Activated CD4-positive, CD25-positive, alpha-beta regulatory T cell (primary cell): ENCODE data around the gene FAU.

Source experiments
- DNase-seq, 4 experiments: peaks; one replicate each; lab custom pipeline; 2025; lab: John Stamatoyannopoulos, UW

Gene FAU

GRCh38 chr11:65107751-65108468 is 14.0 kb downstream of the FAU start:
- no peak for DNase-seq

- no peak for DNase-seq
Observed at GRCh38 chr11:65107078-65107477, 14.9 kb downstream of the FAU start.

GRCh38 chr11:65104628-65105027 is 17.3 kb downstream of the FAU start:
- DNase-seq, result no peak

GRCh38 chr11:65103476-65103875 is 18.5 kb downstream of the FAU start:
- DNase-seq, result no peak

- DNase-seq, result no peak
Observed at GRCh38 chr11:65102142-65103095, 19.5 kb downstream of the FAU start.

- no peak for DNase-seq
Observed at GRCh38 chr11:65100674-65101350, 21.1 kb downstream of the FAU start.

GRCh38 chr11:65096926-65097325 is 25.0 kb downstream of the FAU start:
- DNase-seq, result no peak

- DNase-seq, result peak; percentile 61 to 75 (median 68)
Observed at GRCh38 chr11:65095974-65096806, 25.7 kb downstream of the FAU start, which contains the start of gene VPS51. Gene VPS51 (plus strand): TSS chr11:65096214. CDS start chr11:65096251, 37 bp downstream.

- DNase-seq, result no peak
Observed at GRCh38 chr11:65095427-65095826, 26.5 kb downstream of the FAU start.

- DNase-seq, result no peak
Observed at GRCh38 chr11:65090628-65091027, 31.3 kb downstream of the FAU start.

GRCh38 chr11:65089621-65090020 is 32.3 kb downstream of the FAU start:
- DNase-seq, result no peak

- no peak for DNase-seq
Observed at GRCh38 chr11:65087827-65088226, 34.1 kb downstream of the FAU start.

- DNase-seq, result no peak
Observed at GRCh38 chr11:65087216-65087615, 34.7 kb downstream of the FAU start.

- DNase-seq, result no peak
Observed at GRCh38 chr11:65086809-65087208, 35.1 kb downstream of the FAU start.

GRCh38 chr11:65085446-65085845 is 36.5 kb downstream of the FAU start:
- DNase-seq, result no peak

GRCh38 chr11:65084598-65085375 is 37.1 kb downstream of the FAU start:
- no peak for DNase-seq

GRCh38 chr11:65083834-65084597 is 37.9 kb downstream of the FAU start, which contains the start of the genes CDCA5 and ZFPL1:
Gene CDCA5 (minus strand): TSS chr11:65084040. CDS start chr11:65083978, 62 bp downstream.
Gene ZFPL1 (plus strand): TSS chr11:65084222. CDS start chr11:65084699, 477 bp downstream.
- peak; percentile 88 to 96 (median 92) for DNase-seq

GRCh38 chr11:65083134-65083833 is 38.6 kb downstream of the FAU start:
- DNase-seq, result no peak

GRCh38 chr11:65078786-65079342 is 43.1 kb downstream of the FAU start:
- DNase-seq, result no peak
